ENCODE results near the gene MTA2.
A peak's percentile ranks its signal among the peaks of the same experiment; 100 is the strongest.

MTA2 gene

DNA sequence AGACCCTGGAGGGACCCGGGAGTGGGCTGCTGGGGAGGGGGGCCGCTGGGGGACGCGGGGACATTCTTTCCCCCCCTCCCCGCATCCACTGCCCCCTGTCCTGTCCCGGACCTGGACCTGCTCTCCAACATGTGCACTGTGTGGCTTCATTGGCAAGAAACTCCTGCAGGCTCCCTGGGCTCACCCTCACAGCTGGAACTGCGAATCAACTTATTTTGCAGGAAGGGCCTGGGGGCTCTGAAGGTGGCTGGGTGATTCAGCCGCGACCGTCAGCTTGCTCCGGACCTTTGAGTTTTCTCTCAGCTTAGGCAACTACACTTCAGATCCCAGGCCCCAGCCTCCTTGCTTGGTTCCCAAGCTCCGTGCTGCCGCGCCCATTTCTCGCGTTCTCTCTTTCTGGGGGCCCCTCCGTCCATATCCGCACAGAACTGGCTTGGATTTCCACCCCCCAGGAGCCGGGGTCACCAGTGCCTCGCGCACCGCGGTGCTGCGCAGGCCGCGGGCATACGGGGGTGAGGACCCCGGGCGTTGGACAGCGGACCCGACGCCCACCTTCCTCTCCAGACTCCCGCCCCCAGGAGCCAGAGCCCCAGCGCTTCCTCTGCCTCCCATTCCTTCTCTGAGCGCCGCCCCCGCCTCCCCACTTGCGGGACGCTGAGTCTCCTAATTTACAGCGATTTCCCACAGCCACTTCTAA, 54.6 kb downstream of the MTA2 start:
- Histone ChIP-seq H3K23ac (ENCODE audit: low read depth, low read length, poor library complexity) (peak overlapping the region; percentile 12), H3K4ac (ENCODE audit: low read length) (no peak overlapping the region), H2BK15ac (ENCODE audit: low read length) (peak overlapping the region; percentile 92), H2AK5ac (ENCODE audit: low read depth, low read length) (peak overlapping the region; percentile 43), H3K9me3 (replicated peaks in 1 of 2; ENCODE audit: control insufficient read depth in 2 of 2, insufficient read depth in 1 of 2, low read depth in 1 of 2, low read length in 2 of 2) (no peaks in the 10 kb centered on the region), H3K36me3 (replicated peaks in 1 of 2; ENCODE audit: control insufficient read depth in 2 of 2, insufficient read depth in 2 of 2, low read length in 2 of 2) (no peaks in the 10 kb centered on the region), H3K14ac (ENCODE audit: low read length) (no peak overlapping the region), H2BK12ac (ENCODE audit: low read length) (peak overlapping the region; percentile 16), H2AFZ (ENCODE audit: low read length) (peak overlapping the region; percentile 83), H4K8ac (ENCODE audit: low read depth, low read length) (no peak overlapping the region), H3K4me3 (ENCODE audit: low read length in 2 of 2) (peak overlapping the region; percentile 16 to 70), H3K27ac (replicated peaks; ENCODE audit: low read length) (no peak overlapping the region), H2BK120ac (ENCODE audit: low read depth, low read length) (peak overlapping the region; percentile 62), H2BK5ac (ENCODE audit: low read length) (peak overlapping the region; percentile 67), H3K79me1 (ENCODE audit: low read depth, low read length) (peaks cover 3% of the 10 kb centered on the region), H3K18ac (ENCODE audit: low read length) (peak overlapping the region; percentile 90), H3K4me1 (ENCODE audit: control insufficient read depth in 2 of 2, insufficient read depth in 1 of 2, low read depth in 1 of 2, low read length in 2 of 2) (peaks cover 37 to 38% of the 10 kb centered on the region in 2 donors), H3K27me3 (ENCODE audit: control insufficient read depth in 3 of 3, insufficient read depth in 3 of 3, low read depth in 1 of 3, low read length in 3 of 3) (peaks cover 21 to 63% (median 47%) of the 10 kb centered on the region in 3 experiments), H4K91ac (ENCODE audit: low read depth, low read length, poor library complexity) (no peak overlapping the region), H3K9ac (ENCODE audit: low read depth, low read length, poor library complexity) (peak overlapping the region; percentile 30), H3K4me2 (ENCODE audit: insufficient read depth, low read length, poor library complexity, severe bottlenecking) (peak overlapping the region; percentile 97)
- DNase-seq (ENCODE audit: low spot score) = no peak
- no CpG with 5 or more reads among the region's 40 CpGs for WGBS, 2 donors (ENCODE audit: extremely low coverage in 2 of 2, insufficient read length in 2 of 2, insufficient replicate concordance in 1 of 2)

DNA sequence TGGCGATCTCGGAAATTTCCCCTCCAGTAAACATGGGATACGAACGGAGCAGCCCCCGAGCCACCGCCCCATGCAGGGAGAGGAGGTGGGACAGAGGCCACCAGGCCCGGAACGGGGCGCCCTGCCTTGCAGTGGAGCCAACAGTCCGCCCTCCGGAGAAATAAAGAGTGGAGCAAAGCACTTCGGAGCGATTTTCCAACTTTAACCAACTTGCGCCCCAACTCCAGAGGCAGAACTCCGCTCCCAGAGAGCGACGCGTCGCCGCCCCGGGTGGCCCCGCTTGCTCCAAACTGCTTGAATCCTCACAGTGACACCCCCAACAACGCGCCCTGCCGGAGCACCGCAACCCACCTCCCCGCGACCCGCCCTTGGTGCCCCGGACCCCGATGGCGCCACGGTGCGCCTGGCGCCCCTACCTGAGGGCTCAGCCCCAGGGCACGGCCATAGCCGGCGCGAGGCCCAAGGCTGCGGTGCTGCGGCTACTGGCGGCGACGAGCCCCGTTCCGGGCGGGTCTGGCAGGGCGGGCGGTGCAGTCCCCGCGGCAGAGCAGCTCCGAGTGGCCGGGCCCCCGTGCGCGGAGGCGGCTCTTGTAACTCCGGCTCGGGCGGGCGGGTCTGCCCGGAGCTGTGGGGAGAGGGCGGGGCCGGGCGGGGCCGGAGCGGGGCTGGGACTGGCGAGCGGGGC, 55.3 kb downstream of the MTA2 start, which contains the start of gene AHNAK:
TSS of gene AHNAK (minus strand) at position 563 of the 685 bp plus-strand sequence. CDS start 10,708 bp downstream, outside the sequence.
- WGBS, 2 donors (ENCODE audit: extremely low coverage in 2 of 2, insufficient read length in 2 of 2, insufficient replicate concordance in 1 of 2) = no CpG with 5 or more reads among the region's 69 CpGs

DNA sequence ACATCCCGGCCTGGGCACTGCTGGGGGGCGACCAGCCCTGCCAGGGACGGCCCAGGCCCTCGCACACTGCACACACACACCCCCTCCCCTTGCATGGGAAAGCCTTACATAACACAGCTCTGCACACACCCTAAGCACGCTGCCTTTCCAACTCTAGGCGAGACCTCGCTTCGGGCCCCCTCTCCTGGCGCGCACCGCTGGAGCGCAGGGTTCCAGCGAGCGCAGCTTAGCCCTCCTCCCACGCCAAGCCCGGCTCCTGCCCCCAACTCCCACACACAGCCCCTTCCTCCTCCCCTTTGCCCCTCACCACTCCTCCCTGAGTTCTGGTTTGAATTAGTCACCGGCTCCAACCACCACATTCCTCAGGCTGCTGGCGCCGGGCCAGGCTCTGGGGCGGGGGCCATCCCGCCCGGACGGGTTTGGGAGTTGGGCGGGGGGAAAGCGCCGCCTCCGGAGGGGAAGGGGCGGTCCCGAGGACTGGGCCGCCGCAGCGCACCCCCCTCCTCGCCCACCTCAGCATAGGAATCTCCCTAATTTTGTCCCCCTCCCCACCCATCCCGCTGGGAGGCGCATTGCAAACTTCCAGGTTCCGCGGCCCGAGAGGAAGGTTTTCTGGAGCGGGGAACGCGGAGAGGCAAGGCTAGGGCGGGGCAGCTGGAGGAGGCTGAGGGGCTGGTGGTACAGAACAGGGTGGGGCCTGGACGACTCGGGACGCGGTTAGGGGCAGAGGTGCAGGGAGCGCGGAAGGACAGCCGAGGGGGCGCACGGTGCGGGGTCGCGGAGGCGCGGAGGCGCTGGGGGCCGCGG, 56.0 kb downstream of the MTA2 start:
- H3K4me3 ChIP-seq (ENCODE audit: low read length in 2 of 2) = peak overlapping the region; percentile 45 to 96
- no CpG with 5 or more reads among the region's 59 CpGs for whole genome bisulfite sequencing, 2 donors (ENCODE audit: extremely low coverage in 2 of 2, insufficient read length in 2 of 2, insufficient replicate concordance in 1 of 2)
- peak overlapping the region; percentile 89 for H2BK120ac ChIP-seq (ENCODE audit: low read depth, low read length)
- H3K18ac ChIP-seq (ENCODE audit: low read length) = peak overlapping the region; percentile 97
- H2AFZ ChIP-seq (ENCODE audit: low read length) = peak overlapping the region; percentile 83
- peak overlapping the region; percentile 90 for H3K14ac ChIP-seq (ENCODE audit: low read length)
- DNase-seq (ENCODE audit: low spot score) = peak; percentile 78
- H2AK5ac ChIP-seq (ENCODE audit: low read depth, low read length) = peak overlapping the region; percentile 88
- H3K79me1 ChIP-seq (ENCODE audit: low read depth, low read length) = peaks cover 5% of the 10 kb centered on the region
- no peak overlapping the region for H4K8ac ChIP-seq (ENCODE audit: low read depth, low read length)
- peak overlapping the region; percentile 8 for H3K27ac ChIP-seq (replicated peaks; ENCODE audit: low read length)
- H3K4me1 ChIP-seq (ENCODE audit: control insufficient read depth in 2 of 2, insufficient read depth in 1 of 2, low read depth in 1 of 2, low read length in 2 of 2) = peaks cover 33 to 43% of the 10 kb centered on the region in 2 donors
- peak overlapping the region; percentile 99 for H2BK15ac ChIP-seq (ENCODE audit: low read length)
- no peaks in the 10 kb centered on the region for H3K36me3 ChIP-seq (replicated peaks in 1 of 2; ENCODE audit: control insufficient read depth in 2 of 2, insufficient read depth in 2 of 2, low read length in 2 of 2)
- H2BK12ac ChIP-seq (ENCODE audit: low read length) = peak overlapping the region; percentile 88
- peak overlapping the region; percentile 91 for H3K9ac ChIP-seq (ENCODE audit: low read depth, low read length, poor library complexity)
- peak overlapping the region; percentile 57 for H2BK5ac ChIP-seq (ENCODE audit: low read length)
- H3K23ac ChIP-seq (ENCODE audit: low read depth, low read length, poor library complexity) = peak overlapping the region; percentile 98
- peaks cover 21 to 69% (median 47%) of the 10 kb centered on the region in 3 experiments for H3K27me3 ChIP-seq (ENCODE audit: control insufficient read depth in 3 of 3, insufficient read depth in 3 of 3, low read depth in 1 of 3, low read length in 3 of 3)
- no peaks in the 10 kb centered on the region for H3K9me3 ChIP-seq (replicated peaks in 1 of 2; ENCODE audit: control insufficient read depth in 2 of 2, insufficient read depth in 1 of 2, low read depth in 1 of 2, low read length in 2 of 2)
- H4K91ac ChIP-seq (ENCODE audit: low read depth, low read length, poor library complexity) = no peak overlapping the region
- H3K4me2 ChIP-seq (ENCODE audit: insufficient read depth, low read length, poor library complexity, severe bottlenecking) = peak overlapping the region; percentile 97
- H3K4ac ChIP-seq (ENCODE audit: low read length) = no peak overlapping the region

More for the DNA sequence above, 55.3 kb downstream of the MTA2 start, which contains the start of gene AHNAK:
- H4K8ac ChIP-seq (ENCODE audit: low read depth, low read length) = no peak within 1 kb of the TSS
- peak within 1 kb of the TSS; percentile 88 for H2AK5ac ChIP-seq (ENCODE audit: low read depth, low read length)
- no peak within 1 kb of the TSS for H4K91ac ChIP-seq (ENCODE audit: low read depth, low read length, poor library complexity)
- peak within 1 kb of the TSS; percentile 67 for H2BK5ac ChIP-seq (ENCODE audit: low read length)
- H3K27ac ChIP-seq (replicated peaks; ENCODE audit: low read length) = peak within 1 kb of the TSS; percentile 8
- peak within 1 kb of the TSS; percentile 95 for H3K14ac ChIP-seq (ENCODE audit: low read length)
- H3K79me1 ChIP-seq (ENCODE audit: low read depth, low read length) = peaks cover 5% of the 10 kb centered on the region
- peak within 1 kb of the TSS; percentile 83 for H2AFZ ChIP-seq (ENCODE audit: low read length)
- peak within 1 kb of the TSS; percentile 95 for H3K23ac ChIP-seq (ENCODE audit: low read depth, low read length, poor library complexity)
- H2BK120ac ChIP-seq (ENCODE audit: low read depth, low read length) = peak within 1 kb of the TSS; percentile 89
- peak within 1 kb of the TSS; percentile 65 for H2BK12ac ChIP-seq (ENCODE audit: low read length)
- H3K36me3 ChIP-seq (replicated peaks in 1 of 2; ENCODE audit: control insufficient read depth in 2 of 2, insufficient read depth in 2 of 2, low read length in 2 of 2) = no peaks in the 10 kb centered on the region
- peak within 1 kb of the TSS; percentile 91 for H3K9ac ChIP-seq (ENCODE audit: low read depth, low read length, poor library complexity)
- no peaks in the 10 kb centered on the region for H3K9me3 ChIP-seq (replicated peaks in 1 of 2; ENCODE audit: control insufficient read depth in 2 of 2, insufficient read depth in 1 of 2, low read depth in 1 of 2, low read length in 2 of 2)
- peak within 1 kb of the TSS; percentile 40 for H3K4ac ChIP-seq (ENCODE audit: low read length)
- peak within 1 kb of the TSS; percentile 99 for H2BK15ac ChIP-seq (ENCODE audit: low read length)
- peak within 1 kb of the TSS; percentile 97 for H3K4me2 ChIP-seq (ENCODE audit: insufficient read depth, low read length, poor library complexity, severe bottlenecking)
- H3K27me3 ChIP-seq (ENCODE audit: control insufficient read depth in 3 of 3, insufficient read depth in 3 of 3, low read depth in 1 of 3, low read length in 3 of 3) = peaks cover 21 to 65% (median 47%) of the 10 kb centered on the region in 3 experiments
- H3K18ac ChIP-seq (ENCODE audit: low read length) = peak within 1 kb of the TSS; percentile 97
- H3K4me3 ChIP-seq (ENCODE audit: low read length in 2 of 2) = peak within 1 kb of the TSS; percentile 45 to 96
- peaks cover 34 to 38% of the 10 kb centered on the region in 2 donors for H3K4me1 ChIP-seq (ENCODE audit: control insufficient read depth in 2 of 2, insufficient read depth in 1 of 2, low read depth in 1 of 2, low read length in 2 of 2)
- DNase-seq (ENCODE audit: low spot score) = peak; percentile 61
